Ectodermal cell (in vitro differentiated cells): ENCODE measurements around the gene TRIM40.

ENCODE experiments used
- H3K27ac ChIP-seq: 2 replicates; pipeline ENCODE4 v1.7.0; 2013; ENCODE audit warnings: mild to moderate bottlenecking, low read depth, low read length; ENCODE audit not compliant: insufficient read depth, poor library complexity, severe bottlenecking
- H3K27me3 ChIP-seq: 2 replicates; pipeline ENCODE4 v1.7.0; 2013; ENCODE audit warnings: mild to moderate bottlenecking, low read length; ENCODE audit not compliant: insufficient read depth, control insufficient read depth, poor library complexity, severe bottlenecking
- H3K36me3 ChIP-seq: one replicate; pipeline ENCODE4 v1.7.0; 2013; ENCODE audit warnings: low read length; ENCODE audit not compliant: control insufficient read depth, insufficient read depth
- H3K4me1 ChIP-seq: one replicate; pipeline ENCODE4 v1.7.0; 2013; ENCODE audit warnings: low read length; ENCODE audit not compliant: control insufficient read depth, insufficient read depth
- H3K4me3 ChIP-seq: 2 replicates; pipeline ENCODE4 v1.7.0; 2013; ENCODE audit warnings: low read depth, low read length, control low read depth; ENCODE audit not compliant: insufficient read depth
- H3K9me3 ChIP-seq: 2 replicates; pipeline ENCODE4 v1.7.0; 2013; ENCODE audit warnings: mild to moderate bottlenecking, low read length, moderate library complexity; ENCODE audit not compliant: control insufficient read depth
- WGBS, 2 experiments: methylation state at CpG; one replicate each; pipeline ENCODE4 v1.1.7; 2013; ENCODE audit warnings: missing lambda C conversion rate in 2 of 2; 5-methylcytosine and 5-hydroxymethylcytosine counted together

TRIM40 gene

GRCh38 chr6:30149234-30149633, 13.3 kb downstream of the TRIM40 start:
- 71 to 75% methylated on average over 2 to 3 of the region's 3 CpGs for WGBS, 2 experiments
- H3K4me3 ChIP-seq, result no peak overlapping the region
- no peaks in the 10 kb centered on the region for H3K4me1 ChIP-seq
- no peaks in the 10 kb centered on the region for H3K9me3 ChIP-seq
- no peak overlapping the region for H3K27ac ChIP-seq
- no peaks in the 10 kb centered on the region for H3K36me3 ChIP-seq
- H3K27me3 ChIP-seq, result no peaks in the 10 kb centered on the region

- no peaks in the 10 kb centered on the region for H3K36me3 ChIP-seq
- H3K27ac ChIP-seq, result no peak overlapping the region
- no peaks in the 10 kb centered on the region for H3K4me1 ChIP-seq
- no peak overlapping the region for H3K4me3 ChIP-seq
- WGBS, 2 experiments, result 88 to 90% methylated on average over 7 of the region's 7 CpGs
- H3K27me3 ChIP-seq, result no peaks in the 10 kb centered on the region
- H3K9me3 ChIP-seq, result no peaks in the 10 kb centered on the region
Measured at GRCh38 chr6:30149858-30150550, 14.1 kb downstream of the TRIM40 start.

GRCh38 chr6:30150671-30151395, 14.9 kb downstream of the TRIM40 start:
- WGBS, 2 experiments, result 81 to 90% methylated on average over 10 of the region's 10 CpGs
- H3K27me3 ChIP-seq, result no peaks in the 10 kb centered on the region
- no peak overlapping the region for H3K4me3 ChIP-seq
- H3K9me3 ChIP-seq, result no peaks in the 10 kb centered on the region
- H3K4me1 ChIP-seq, result no peaks in the 10 kb centered on the region
- H3K36me3 ChIP-seq, result no peaks in the 10 kb centered on the region
- no peak overlapping the region for H3K27ac ChIP-seq

GRCh38 chr6:30151580-30151979, 15.6 kb downstream of the TRIM40 start:
- no peaks in the 10 kb centered on the region for H3K27me3 ChIP-seq
- no peaks in the 10 kb centered on the region for H3K4me1 ChIP-seq
- no peaks in the 10 kb centered on the region for H3K9me3 ChIP-seq
- H3K36me3 ChIP-seq, result no peaks in the 10 kb centered on the region
- WGBS, 2 experiments, result 90 to 96% methylated on average over 3 of the region's 3 CpGs
- H3K4me3 ChIP-seq, result no peak overlapping the region
- H3K27ac ChIP-seq, result no peak overlapping the region

- WGBS, 2 experiments, result 84 to 90% methylated on average over 4 of the region's 4 CpGs
- Histone ChIP-seq H3K27me3 (no peaks in the 10 kb centered on the region), H3K4me1 (no peaks in the 10 kb centered on the region), H3K4me3 (no peak overlapping the region), H3K36me3 (no peaks in the 10 kb centered on the region), H3K27ac (no peak overlapping the region), H3K9me3 (no peaks in the 10 kb centered on the region)
Measured at GRCh38 chr6:30152016-30152673, 16.2 kb downstream of the TRIM40 start.

- Histone ChIP-seq H3K27me3 (no peaks in the 10 kb centered on the region), H3K4me3 (no peak overlapping the region), H3K4me1 (no peaks in the 10 kb centered on the region), H3K27ac (no peak overlapping the region), H3K36me3 (no peaks in the 10 kb centered on the region), H3K9me3 (no peaks in the 10 kb centered on the region)
- 94 to 97% methylated on average over 3 of the region's 3 CpGs for WGBS, 2 experiments
Measured at GRCh38 chr6:30152910-30153610, 17.1 kb downstream of the TRIM40 start.

- Histone ChIP-seq H3K27ac (no peak overlapping the region), H3K4me1 (no peaks in the 10 kb centered on the region), H3K4me3 (no peak overlapping the region), H3K36me3 (no peaks in the 10 kb centered on the region), H3K9me3 (no peaks in the 10 kb centered on the region), H3K27me3 (no peaks in the 10 kb centered on the region)
- 90 to 91% methylated on average over 17 of the region's 17 CpGs for WGBS, 2 experiments
Measured at GRCh38 chr6:30154061-30154460, 18.1 kb downstream of the TRIM40 start.

- Histone ChIP-seq H3K9me3 (no peaks in the 10 kb centered on the region), H3K36me3 (no peaks in the 10 kb centered on the region), H3K4me1 (no peaks in the 10 kb centered on the region), H3K27me3 (no peaks in the 10 kb centered on the region), H3K4me3 (no peak overlapping the region), H3K27ac (no peak overlapping the region)
- WGBS, 2 experiments, result 84 to 87% methylated on average over 10 to 12 of the region's 12 CpGs
Measured at GRCh38 chr6:30154709-30155519, 19.0 kb downstream of the TRIM40 start.

GRCh38 chr6:30155520-30156261, 19.8 kb downstream of the TRIM40 start:
- Histone ChIP-seq H3K4me1 (no peaks in the 10 kb centered on the region), H3K27ac (no peak overlapping the region), H3K36me3 (no peaks in the 10 kb centered on the region), H3K4me3 (no peak overlapping the region), H3K9me3 (no peaks in the 10 kb centered on the region), H3K27me3 (no peaks in the 10 kb centered on the region)
- 93 to 100% methylated on average over 2 of the region's 2 CpGs for WGBS, 2 experiments
